HG03571 (cell line): ENCODE measurements around the gene N4BP2L2.
"Not testable (repeated sequence)": the region's sequence is repeated elsewhere in the genome, so short reads cannot be mapped to it uniquely, and the experiment has no call there.

Source experiments
- ATAC-seq: cut with Tn5 transposase; IDR thresholded peaks from one replicate; pipeline ENCODE4 v1.9.1; 2021; ENCODE audit not compliant: unreplicated experiment

The N4BP2L2 gene

DNA sequence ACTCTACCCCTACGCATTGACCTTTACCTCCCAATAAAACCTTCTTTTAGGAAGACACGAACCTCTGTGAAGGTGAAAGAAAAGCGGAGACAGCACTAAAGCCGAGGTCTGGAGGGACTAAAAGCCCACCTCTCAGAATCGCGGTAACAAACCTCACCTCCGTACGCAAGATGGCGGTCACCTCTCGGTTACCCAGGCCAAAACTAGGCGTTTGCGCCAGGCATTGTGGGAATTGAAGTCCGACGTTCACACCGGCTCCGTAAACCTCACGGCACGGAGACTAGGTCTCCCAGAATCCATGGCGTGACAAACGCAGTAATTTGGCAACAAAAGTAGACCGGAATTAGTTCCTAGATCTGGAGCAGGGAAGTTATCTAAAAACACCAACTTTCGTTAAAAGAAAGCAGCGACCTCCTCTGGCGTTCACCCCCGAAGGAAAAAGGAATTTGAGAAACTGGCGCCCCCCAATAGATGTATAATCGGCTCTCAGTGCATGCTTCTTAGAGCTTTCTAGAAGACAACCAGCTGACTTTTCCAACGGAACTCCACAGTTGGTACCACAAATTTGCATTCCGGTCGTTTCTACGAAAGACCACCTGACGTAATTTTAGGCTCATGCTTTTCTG is at the start of gene N4BP2L2:
Gene N4BP2L2 (minus strand): TSS at position 175 of the 626 bp plus-strand sequence. CDS start 1,768 bp downstream, outside the sequence.
- ATAC-seq, result peak; percentile 94

- ATAC-seq, result no peak
Observed at GRCh38 chr13:32587811-32588170, 49.2 kb upstream of the N4BP2L2 start.

DNA sequence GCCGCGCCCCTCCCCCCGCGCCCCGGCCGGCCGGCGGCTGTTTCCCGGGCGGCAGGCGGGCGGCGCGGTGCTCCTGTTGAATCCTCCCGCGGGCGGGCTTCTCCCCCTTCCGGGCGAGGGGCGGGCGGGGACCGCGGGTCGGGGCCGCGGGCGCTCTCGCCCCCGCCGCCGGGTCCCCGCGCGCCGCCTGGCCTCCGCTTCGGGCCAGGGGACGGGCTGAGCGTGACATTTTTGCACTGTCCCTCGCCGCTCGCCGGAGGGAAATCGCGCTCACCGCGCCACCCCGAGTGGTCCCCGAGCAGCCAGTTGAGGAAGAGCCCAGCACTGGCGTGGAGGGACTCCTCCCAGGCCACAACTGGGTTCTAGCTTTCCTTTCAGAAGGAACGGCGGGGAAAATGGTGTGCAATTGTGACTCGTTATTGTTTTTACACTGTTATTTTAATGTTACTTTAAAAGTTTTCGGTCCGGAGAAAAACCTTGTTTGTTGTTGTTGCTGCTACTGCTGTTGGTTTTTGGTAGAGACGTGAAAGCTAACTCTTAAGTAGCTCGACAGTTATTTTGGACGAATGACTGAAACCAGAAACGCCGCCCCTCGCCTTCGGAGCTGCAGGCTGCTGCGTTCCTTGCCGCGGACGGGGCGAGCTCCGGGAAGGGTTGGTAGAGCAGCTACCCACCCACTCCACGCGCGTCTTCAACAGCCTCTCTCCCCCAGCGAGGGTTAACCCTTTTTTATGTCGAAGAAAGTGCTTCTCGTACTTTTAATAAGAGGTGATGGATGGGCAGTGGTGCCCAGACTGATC is 48.6 kb upstream of the N4BP2L2 start:
- peak; percentile 38 for ATAC-seq

GRCh38 chr13:32586080-32586900 is 47.7 kb upstream of the N4BP2L2 start, which contains the start of gene PDS5B:
PDS5B (plus strand) TSS chr13:32586452; CDS start chr13:32648773, 62,321 bp downstream.
- peak; percentile 80 for ATAC-seq

GRCh38 chr13:32585550-32586079 is 47.0 kb upstream of the N4BP2L2 start:
- ATAC-seq, result no peak

DNA sequence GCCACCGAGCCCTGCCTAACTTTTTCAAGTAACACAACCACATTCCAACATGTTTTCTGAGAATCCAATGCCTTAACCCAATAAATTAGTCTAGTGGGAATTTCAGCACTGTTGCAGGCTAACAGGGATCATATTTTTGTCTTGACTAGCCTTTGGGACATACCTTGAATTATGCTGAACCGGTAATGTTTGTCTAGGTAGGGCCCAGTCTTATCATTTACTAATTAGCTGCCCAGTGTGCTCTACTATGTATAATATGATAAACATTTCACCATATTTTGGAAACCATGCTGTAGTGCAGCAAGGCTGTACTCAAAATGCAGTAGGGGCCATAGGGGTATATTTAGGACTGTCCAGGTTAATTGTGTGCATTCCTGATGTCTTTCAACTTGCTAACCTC is 44.4 kb upstream of the N4BP2L2 start:
- no peak for ATAC-seq

GRCh38 chr13:32582281-32582680 is 43.7 kb upstream of the N4BP2L2 start:
- no peak for ATAC-seq

DNA sequence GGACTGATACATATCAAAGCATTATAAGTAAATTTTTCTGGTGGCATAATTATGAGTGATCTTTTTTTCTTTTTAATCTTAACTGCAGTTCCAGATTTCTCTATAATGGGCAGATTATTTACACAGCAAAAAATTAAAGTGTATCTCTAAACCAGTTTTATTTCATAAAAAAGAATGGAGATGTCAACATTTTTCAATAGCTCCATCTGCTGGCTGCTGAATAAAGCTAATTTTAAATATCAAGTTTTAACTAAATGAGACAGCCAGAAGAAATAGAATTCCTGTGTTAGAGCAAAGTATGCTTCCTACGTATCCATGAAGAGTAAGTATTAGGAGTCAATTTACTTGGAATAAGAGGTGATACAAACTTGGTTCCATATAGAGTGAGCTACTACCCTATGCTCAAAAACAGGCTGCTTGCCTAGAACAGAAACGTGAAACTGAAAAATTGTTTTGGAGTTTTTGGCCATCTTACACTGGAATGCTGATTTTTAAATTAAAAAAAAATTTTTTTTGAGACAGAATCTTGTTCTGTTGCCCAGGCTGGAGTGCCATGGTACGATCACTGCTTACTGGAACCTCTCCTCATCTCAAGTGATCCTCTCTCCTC is 42.7 kb upstream of the N4BP2L2 start:
- no peak for ATAC-seq

- ATAC-seq, result no peak
Observed at GRCh38 chr13:32577032-32577431, 38.4 kb upstream of the N4BP2L2 start.

DNA sequence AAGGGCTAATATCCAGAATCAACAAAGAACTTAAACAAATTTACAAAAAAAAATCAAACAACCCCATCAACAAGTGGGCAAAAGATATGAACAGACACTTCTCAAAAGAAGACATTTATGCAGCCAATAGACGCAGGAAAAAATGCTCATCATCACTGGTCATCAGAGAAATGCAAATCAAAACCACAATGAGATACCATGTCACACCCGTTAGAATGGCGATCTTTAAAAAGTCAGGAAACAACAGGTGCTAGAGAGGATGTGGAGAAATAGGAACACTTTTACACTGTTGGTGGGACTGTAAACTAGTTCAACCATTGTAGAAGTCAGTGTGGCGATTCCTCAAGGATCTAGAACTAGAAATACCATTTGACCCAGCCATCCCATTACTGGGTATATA is 37.1 kb upstream of the N4BP2L2 start:
- ATAC-seq, result not testable (repeated sequence)

DNA sequence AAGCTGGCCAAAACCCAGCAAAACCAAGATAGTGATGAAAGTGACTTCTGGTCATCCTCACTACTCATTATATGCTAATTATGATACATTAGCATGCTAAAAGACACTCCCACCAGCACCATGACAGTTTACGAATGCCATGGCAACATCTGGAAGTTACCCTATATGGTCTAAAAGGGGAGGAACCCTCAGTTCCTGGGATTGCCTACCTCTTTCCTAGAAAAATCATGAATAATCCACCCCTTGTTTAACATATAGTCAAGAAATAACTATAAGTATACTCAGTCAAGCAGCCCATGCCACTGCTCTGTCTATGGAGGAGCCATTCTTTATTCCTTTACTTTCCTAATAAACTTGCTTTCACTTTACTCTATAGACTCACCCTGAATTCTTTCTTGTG is 22.2 kb upstream of the N4BP2L2 start:
- not testable (repeated sequence) for ATAC-seq

DNA sequence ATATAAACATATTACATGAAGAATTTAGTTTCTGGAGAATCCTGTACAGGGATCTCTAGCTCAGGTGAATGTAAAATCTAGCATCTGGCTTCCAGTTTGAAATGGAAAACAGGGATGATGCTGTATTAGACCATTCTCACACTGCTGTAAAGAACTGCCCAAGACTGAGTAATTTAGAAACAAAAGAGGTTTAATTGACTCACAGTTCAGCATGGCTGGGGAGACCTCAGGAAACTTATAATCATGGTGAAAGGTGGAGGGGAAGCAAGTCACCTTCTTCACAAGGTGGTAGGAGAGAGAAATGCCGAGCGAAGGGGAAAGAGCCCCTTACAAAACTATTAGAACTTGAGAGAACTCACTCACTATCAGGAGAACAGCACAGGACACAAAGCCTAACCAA is 17.0 kb upstream of the N4BP2L2 start:
- no peak for ATAC-seq

- ATAC-seq, result no peak
Observed at GRCh38 chr13:32553720-32554119, 15.1 kb upstream of the N4BP2L2 start.

DNA sequence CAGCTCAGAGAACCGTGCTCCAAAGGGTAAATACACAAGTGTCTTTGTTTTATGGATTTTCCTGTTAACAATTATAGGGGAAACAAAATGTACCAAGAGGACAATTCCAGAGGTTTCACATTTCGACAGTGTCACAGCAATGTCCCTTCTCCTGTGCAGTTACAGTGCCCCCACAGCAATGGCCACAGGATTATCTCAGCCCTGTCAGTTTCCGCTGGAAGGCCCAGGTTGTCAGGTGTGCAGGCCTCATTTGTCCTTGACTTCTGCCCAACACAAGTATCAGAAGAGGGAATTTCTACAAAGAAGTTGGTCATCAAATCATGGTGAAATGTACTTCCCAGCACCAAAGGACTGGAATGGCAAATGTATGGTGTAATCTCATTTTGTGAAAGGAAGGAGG is 11.2 kb upstream of the N4BP2L2 start:
- no peak for ATAC-seq

GRCh38 chr13:32548837-32549236 is 10.2 kb upstream of the N4BP2L2 start:
- ATAC-seq, result no peak

- no peak for ATAC-seq
Observed at GRCh38 chr13:32545083-32545482, 6.5 kb upstream of the N4BP2L2 start.

GRCh38 chr13:32542221-32542620 is 3.6 kb upstream of the N4BP2L2 start:
- no peak for ATAC-seq

DNA sequence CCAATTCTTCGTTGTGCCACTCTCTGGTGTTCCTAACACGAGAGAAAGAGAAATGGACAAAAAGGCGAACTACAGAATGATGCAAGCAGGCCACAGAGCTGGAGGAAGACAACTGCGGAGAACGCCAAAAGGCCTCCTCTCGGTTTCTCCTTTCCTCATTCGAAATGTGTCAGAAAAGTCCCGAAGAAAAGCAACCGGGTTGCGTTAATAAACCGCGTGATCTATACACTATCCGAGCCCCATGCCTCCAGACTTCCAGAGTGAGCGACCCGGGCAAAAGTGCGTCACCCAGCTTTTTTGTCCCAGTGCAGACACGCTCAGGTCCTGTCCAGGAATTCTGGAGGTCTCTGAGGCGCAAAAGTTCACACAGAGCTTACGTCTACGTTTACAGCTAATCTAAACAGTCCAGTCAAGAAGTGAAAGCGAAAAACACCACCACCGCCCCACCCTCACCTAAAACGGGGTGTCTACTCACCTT is 413 bp downstream of the N4BP2L2 start:
- peak; percentile 77 for ATAC-seq

GRCh38 chr13:32537580-32538142 is 934 bp downstream of the N4BP2L2 start:
- ATAC-seq, result no peak

DNA sequence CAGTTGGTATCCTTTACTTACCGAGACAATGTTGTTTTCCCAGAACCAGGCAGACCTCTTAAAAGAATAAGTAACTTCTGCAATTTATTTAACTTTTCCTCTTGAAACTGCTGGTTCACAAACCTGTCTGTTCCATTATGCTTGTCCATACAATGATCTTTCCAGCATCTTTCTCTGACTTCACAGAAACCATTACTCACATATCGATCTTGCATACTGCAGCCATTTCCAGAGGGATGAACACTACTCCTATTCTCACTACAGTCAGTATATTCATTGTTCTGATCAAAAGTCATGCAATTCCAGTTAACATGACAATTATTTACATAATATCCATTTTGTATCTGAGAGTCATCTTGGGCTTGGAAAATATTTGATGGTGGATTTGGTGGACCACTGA is 2.8 kb downstream of the N4BP2L2 start:
- no peak for ATAC-seq
